Caco-2 (cell line): ENCODE data around the gene DNAJB12. TPM values are rescaled to one million over a fixed set of nuclear protein-coding genes. Genes with fewer than 3 reads are reported as not detected.
A peak's percentile ranks its signal among the peaks of the same experiment; 100 is the strongest.

ENCODE experiments used
- BruUV-seq: library from RNA; stranded (reverse); fragments of 400-500 nt; replicated peaks from 2 replicates; lab custom pipeline; 2021; lab: Mats Ljungman, UMichigan
- CTCF ChIA-PET: fragments of 300-600 bp; sonication (Branson Sonifier 250); formaldehyde crosslinking; loops from one replicate; lab custom pipeline; 2022; ENCODE audit warnings: antibody characterized with exemption; lab: Charles Lee
- POLR2A ChIA-PET: fragments of 300-600 bp; sonication (Branson Sonifier 250); formaldehyde crosslinking; loops from one replicate; lab custom pipeline; 2022; ENCODE audit warnings: antibody characterized with exemption; lab: Charles Lee
- DNase-seq, 2 experiments: peaks; one replicate each; pipeline versions ENCODE4 v3.0.0 to v3.0.0-alpha.2; 2020 to 2022
- H3K27me3 ChIP-seq: replicated peaks from 2 replicates; pipeline ENCODE4 v1.6.0; 2011; ENCODE audit warnings: low read length; ENCODE audit not compliant: control insufficient read depth, insufficient read depth
- H3K36me3 ChIP-seq: 2 replicates; pipeline ENCODE4 v1.5.1; 2011; ENCODE audit warnings: low read length; ENCODE audit not compliant: control insufficient read depth, insufficient read depth
- H3K4me1 ChIP-seq: fragments of 250-450 bp; sonication (Bioruptor Pico); 2 replicates; pipeline ENCODE4 v1.5.1; 2020; ENCODE audit warnings: mild to moderate bottlenecking
- H3K4me3 ChIP-seq: 2 replicates; pipeline ENCODE4 v1.5.1; 2011; ENCODE audit warnings: low read depth, mild to moderate bottlenecking, control low read depth, low read length
- H3K9me3 ChIP-seq: fragments of 250-450 bp; sonication (Bioruptor Pico); 2 replicates; pipeline ENCODE4 v1.5.1; 2020; ENCODE audit warnings: mild to moderate bottlenecking, moderate library complexity
- H3K27ac Mint-ChIP-seq: one replicate; pipeline ENCODE4 v1.8.0; 2022; ENCODE audit warnings: mixed read lengths; ENCODE audit not compliant: unreplicated experiment
- H3K27me3 Mint-ChIP-seq: one replicate; pipeline ENCODE4 v1.8.0; 2022; ENCODE audit warnings: mixed read lengths; ENCODE audit not compliant: insufficient read depth, unreplicated experiment
- H3K36me3 Mint-ChIP-seq: one replicate; pipeline ENCODE4 v1.8.0; 2022; ENCODE audit warnings: mild to moderate bottlenecking, mixed read lengths; ENCODE audit not compliant: insufficient read depth, unreplicated experiment
- H3K4me1 Mint-ChIP-seq: one replicate; pipeline ENCODE4 v1.8.0; 2022; ENCODE audit warnings: low read depth, mixed read lengths; ENCODE audit not compliant: unreplicated experiment
- H3K4me3 Mint-ChIP-seq: one replicate; pipeline ENCODE4 v1.8.0; 2022; ENCODE audit warnings: mild to moderate bottlenecking, moderate library complexity, mixed read lengths; ENCODE audit not compliant: unreplicated experiment
- H3K9me3 Mint-ChIP-seq: one replicate; pipeline ENCODE4 v1.8.0; 2022; ENCODE audit warnings: mixed read lengths; ENCODE audit not compliant: unreplicated experiment
- CTCF ChIP-seq, 2 experiments: fragments of 200-600 bp in 1 of 2; IDR thresholded peaks; 1 replicate in 1 of 2; 2 replicates in 1 of 2; pipeline versions ENCODE4 v1.5.1 to v1.8.0; 2011 to 2022; ENCODE audit warnings: antibody characterized with exemption in 1 of 2, control low read depth in 1 of 2, inconsistent platforms in 1 of 2, low read depth in 1 of 2, low read length in 1 of 2, mild to moderate bottlenecking in 1 of 2, moderate library complexity in 1 of 2; ENCODE audit not compliant: insufficient read depth in 1 of 2, severe bottlenecking in 1 of 2, unreplicated experiment in 1 of 2
- intact Hi-C: fragments of 100-400 bp; cut with micrococcal nuclease; formaldehyde crosslinking; loops from one replicate; pipeline ENCODE4 v1.10.0; 2022; ENCODE audit not compliant: unreplicated experiment
- total RNA-seq: library from RNA; stranded (reverse); gene quantifications from 2 replicates; pipeline ENCODE4 v1.2.3, GENCODE V29; 2022

DNAJB12 gene
- total RNA-seq, 1 experiment from 2014 or later = 56.0 TPM

DNA sequence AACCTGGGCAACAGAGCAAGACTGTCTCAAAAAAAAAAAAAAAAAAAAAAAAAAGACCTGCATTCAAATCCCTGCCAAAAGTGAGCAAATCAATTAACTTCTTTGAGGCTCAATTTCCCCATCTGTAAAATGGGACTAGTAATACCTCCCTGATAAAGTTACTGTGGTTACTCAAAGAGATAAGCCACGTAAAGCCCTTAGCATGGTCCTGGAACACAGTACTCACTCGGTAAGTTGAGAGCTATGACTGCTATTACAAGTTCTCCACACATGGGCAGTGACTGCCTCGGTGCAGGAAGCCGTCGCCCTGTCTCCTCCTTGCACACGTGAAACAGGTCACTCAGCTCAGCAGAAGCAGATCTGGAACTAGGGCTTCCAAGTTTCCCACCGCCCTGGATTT, 43.1 kb downstream of the DNAJB12 start:
- Mint-ChIP-seq H3K4me3 (no peak overlapping the region), H3K27me3 (no peaks in the 10 kb centered on the region), H3K4me1 (peaks cover 26% of the 10 kb centered on the region), H3K9me3 (no peaks in the 10 kb centered on the region), H3K36me3 (peaks cover 5% of the 10 kb centered on the region), H3K27ac (no peak overlapping the region)
- Histone ChIP-seq H3K4me1 (peaks cover 31% of the 10 kb centered on the region), H3K4me3 (no peak overlapping the region), H3K27me3 (no peaks in the 10 kb centered on the region), H3K36me3 (no peaks in the 10 kb centered on the region), H3K9me3 (no peaks in the 10 kb centered on the region)
- POLR2A ChIA-PET = interaction anchor here (0.6 to 1.0 kb wide), 3 partner anchors 9 to 68 kb away, joined by 3 to 5 read pairs (median 5); partner anchors contain the start of gene DDIT4
- CTCF ChIA-PET = interaction anchor here (0.6 kb wide), 1 partner anchor 335 kb away, joined by 3 read pairs; no protein-coding TSS in a partner anchor
- BruUV-seq = no TSS peak
- no peak for DNase-seq
- no peak for TF ChIP-seq CTCF (IDR thresholded peaks at IDR 0.05; ENCODE audit: insufficient read depth in 1 of 2, low read depth in 1 of 2, low read length in 1 of 2, severe bottlenecking in 1 of 2, unreplicated experiment in 1 of 2)
- intact Hi-C loops = no loop called here

- Mint-ChIP-seq H3K27ac (peak overlapping the region; percentile 48), H3K36me3 (peaks cover 5% of the 10 kb centered on the region), H3K4me3 (no peak overlapping the region), H3K4me1 (peaks cover 26% of the 10 kb centered on the region), H3K27me3 (no peaks in the 10 kb centered on the region), H3K9me3 (no peaks in the 10 kb centered on the region)
- Histone ChIP-seq H3K9me3 (no peaks in the 10 kb centered on the region), H3K4me3 (no peak overlapping the region), H3K27me3 (no peaks in the 10 kb centered on the region), H3K4me1 (peaks cover 31% of the 10 kb centered on the region), H3K36me3 (no peaks in the 10 kb centered on the region)
- intact Hi-C loops = no loop called here
- POLR2A ChIA-PET = interaction anchor here (1.0 kb wide), 1 partner anchor 37 kb away, joined by 5 read pairs; the partner anchor contains the start of gene DDIT4
- CTCF ChIA-PET = no interaction called here
- BruUV-seq = no TSS peak
- TF ChIP-seq CTCF (IDR thresholded peaks at IDR 0.05; ENCODE audit: insufficient read depth in 1 of 2, low read depth in 1 of 2, low read length in 1 of 2, severe bottlenecking in 1 of 2, unreplicated experiment in 1 of 2) = no peak
- no peak for DNase-seq
Observed at GRCh38 chr10:72310636-72311035, 44.1 kb downstream of the DNAJB12 start.

GRCh38 chr10:72310241-72310633, 44.5 kb downstream of the DNAJB12 start:
- POLR2A ChIA-PET = no interaction called here

More at GRCh38 chr10:72310241-72310633, 44.5 kb downstream of the DNAJB12 start:
- BruUV-seq = no TSS peak
- H3K4me3 Mint-ChIP-seq = no peak overlapping the region
- Histone ChIP-seq H3K27me3 (no peaks in the 10 kb centered on the region), H3K4me3 (no peak overlapping the region), H3K9me3 (no peaks in the 10 kb centered on the region), H3K4me1 (peaks cover 31% of the 10 kb centered on the region), H3K36me3 (no peaks in the 10 kb centered on the region)
- peaks cover 26% of the 10 kb centered on the region for H3K4me1 Mint-ChIP-seq
- no peak for DNase-seq
- intact Hi-C loops = no loop called here
- no peak for TF ChIP-seq CTCF (IDR thresholded peaks at IDR 0.05; ENCODE audit: insufficient read depth in 1 of 2, low read depth in 1 of 2, low read length in 1 of 2, severe bottlenecking in 1 of 2, unreplicated experiment in 1 of 2)
- CTCF ChIA-PET = no interaction called here
- peak overlapping the region; percentile 48 for H3K27ac Mint-ChIP-seq
- H3K36me3 Mint-ChIP-seq = peaks cover 5% of the 10 kb centered on the region
- H3K9me3 Mint-ChIP-seq = no peaks in the 10 kb centered on the region
- no peaks in the 10 kb centered on the region for H3K27me3 Mint-ChIP-seq
